ENCODE results near the gene CDH20. TPM values are rescaled to one million over a fixed set of nuclear protein-coding genes. Genes with fewer than 3 reads are reported as not detected.

Gene CDH20
- total and polyA plus RNA-seq, 2 of the 13 experiments (the other 11 are each of a cell fraction or from before 2014, with no cell fraction given) = not detected

GRCh38 chr18:61595615-61596251 lies 262.5 kb downstream of the CDH20 start (continued):
- TF ChIP-seq FOXP1 (IDR thresholded peaks at IDR 0.05) (no peak), FOXP1 (CRISPR knock-in tag; IDR thresholded peaks at IDR 0.05) (no peak), AHR (CRISPR knock-in tag; IDR thresholded peaks at IDR 0.05) (no peak), ZNF30 (CRISPR knock-in tag; IDR thresholded peaks at IDR 0.05) (no peak), ZNF12 (CRISPR knock-in tag; IDR thresholded peaks at IDR 0.05) (no peak), ZNF281 (CRISPR knock-in tag; IDR thresholded peaks at IDR 0.05; ENCODE audit: borderline replicate concordance) (no peak), PCBP2 (optimal IDR thresholded peaks at IDR 0.05; ENCODE audit: low read depth, low read length, poor library complexity, severe bottlenecking) (no peak)

- Histone ChIP-seq H3K36me3 (replicated peaks in 1 of 2; ENCODE audit: control insufficient read depth in 1 of 2, insufficient read depth in 2 of 2, low read length in 2 of 2) (no peaks in the 10 kb centered on the region), H3K79me2 (ENCODE audit: insufficient read depth, low read length) (no peaks in the 10 kb centered on the region), H3K4me1 (ENCODE audit: insufficient read depth, low read length) (no peaks in the 10 kb centered on the region), H3K4me2 (ENCODE audit: low read depth, low read length) (no peak overlapping the region), H3K9ac (ENCODE audit: insufficient read depth, low read depth, low read length) (no peak overlapping the region), H3K27ac (ENCODE audit: extremely low read length, insufficient read depth, low read length) (no peak overlapping the region), H3K4me3 (replicated peaks in 1 of 3; ENCODE audit: insufficient read depth in 1 of 3, low read depth in 2 of 3, low read length in 3 of 3) (no peak overlapping the region), H3K9me3 (ENCODE audit: low read length) (no peaks in the 10 kb centered on the region), H3K27me3 (ENCODE audit: control insufficient read depth in 1 of 2, insufficient read depth in 2 of 2, low read length in 2 of 2) (no peaks in the 10 kb centered on the region; a peak in 1 of 5 replicates), H4K20me1 (ENCODE audit: insufficient read depth, low read length) (no peaks in the 10 kb centered on the region), H2AFZ (ENCODE audit: low read length) (no peak overlapping the region)
- WGBS (ENCODE audit: low lambda C conversion rate) = 0% methylated on average over 3 of the region's 3 CpGs
- POLR2A ChIA-PET = no interaction called here
- in situ Hi-C loops (cut with HindIII; ENCODE audit: extremely low pct_ligation_motif_present, low pct_unique_long_range_greater_than_20kb) = no loop called here
- DNase-seq (ENCODE audit: low spot score) = no peak
- BruUV-seq (replicated peaks) = no TSS peak
- no peak for FAIRE-seq
- ATAC-seq = no peak
- CTCF ChIA-PET (ENCODE audit: low intra/inter-chr PET ratio, low total read pairs) = no interaction called here
- intact Hi-C loops (cut with micrococcal nuclease; ENCODE audit: unreplicated experiment) = no loop called here
- TF ChIP-seq KAT7 (CRISPR knock-in tag; IDR thresholded peaks at IDR 0.05; ENCODE audit: borderline replicate concordance) = no peak
- TF ChIP-seq NFYC (CRISPR knock-in tag; IDR thresholded peaks at IDR 0.05) = no peak
- no peak for TF ChIP-seq ZBED4 (CRISPR knock-in tag; IDR thresholded peaks at IDR 0.05; ENCODE audit: borderline replicate concordance)
- TF ChIP-seq ZBTB1 (CRISPR knock-in tag; IDR thresholded peaks at IDR 0.05; ENCODE audit: borderline replicate concordance) = no peak
- no peak for TF ChIP-seq ATRX (CRISPR knock-in tag; IDR thresholded peaks at IDR 0.05; ENCODE audit: borderline replicate concordance)
- no peak for TF ChIP-seq CREBL2 (CRISPR knock-in tag; IDR thresholded peaks at IDR 0.05; ENCODE audit: borderline replicate concordance)
- no peak for TF ChIP-seq ASH2L (IDR thresholded peaks at IDR 0.05; ENCODE audit: insufficient read length, low read depth, low read length)
- TF ChIP-seq PATZ1 (CRISPR knock-in tag; IDR thresholded peaks at IDR 0.05) = no peak
Observed at GRCh38 chr18:61596296-61596695, 263.1 kb downstream of the CDH20 start.
